DND-41 (cell line): ENCODE measurements around the gene UNCX.

Source experiments
- CTCF ChIP-seq: IDR thresholded peaks from 2 replicates; pipeline ENCODE4 v1.5.1; 2012; ENCODE audit warnings: borderline replicate concordance, low read length, moderate library complexity, mild to moderate bottlenecking; ENCODE audit not compliant: poor library complexity, severe bottlenecking; ENCODE audit errors: extremely low read depth
- EZH2 ChIP-seq: IDR thresholded peaks from 3 replicates; pipeline ENCODE4 v1.6.1; 2012; ENCODE audit warnings: borderline replicate concordance, low read depth, mild to moderate bottlenecking, moderate library complexity, low read length, inconsistent platforms; ENCODE audit not compliant: severe bottlenecking

GRCh38 chr7:1187127-1187526 is 45.5 kb upstream of the UNCX start:
- TF ChIP-seq CTCF (no peak), EZH2 (no peak)
